K562 (cell line): ENCODE results near the gene OGDH. TPM values are rescaled to one million over a fixed set of nuclear protein-coding genes. Genes with fewer than 3 reads are reported as not detected.

ENCODE experiments used
- GTF2F1 ChIP-seq: IDR thresholded peaks from 2 replicates; pipeline ENCODE4 v1.6.1; 2011; ENCODE audit warnings: low read depth, low read length, improper control_type of control experiment
- ILK ChIP-seq: fragments of 450-650 bp; IDR thresholded peaks from 2 replicates; pipeline ENCODE4 v1.6.1; 2016; ENCODE audit warnings: missing genetic modification characterization, low read depth, mild to moderate bottlenecking, missing compliant biosample characterization, moderate library complexity, borderline replicate concordance
- MXI1 ChIP-seq: IDR thresholded peaks from 2 replicates; pipeline ENCODE4 v1.6.1; 2011; ENCODE audit warnings: low read depth, mild to moderate bottlenecking, improper control_type of control experiment, low read length
- RBBP5 ChIP-seq: fragments of 200-600 bp; sonication (generic); IDR thresholded peaks from 2 replicates; pipeline ENCODE4 v1.6.1; 2012; ENCODE audit warnings: borderline replicate concordance, mild to moderate bottlenecking, low read length, control low read depth, inconsistent platforms; ENCODE audit not compliant: insufficient read depth, poor library complexity, severe bottlenecking
- RBM15 ChIP-seq: fragments of 200-400 bp; formaldehyde crosslinking; IDR thresholded peaks from 2 replicates; pipeline ENCODE4 v1.6.1; 2018; ENCODE audit warnings: mild to moderate bottlenecking, low read length, moderate library complexity; ENCODE audit not compliant: insufficient read depth
- SIN3A ChIP-seq, 2 experiments: fragments of 150-350 bp in 1 of 2; IDR thresholded peaks; 2 replicates each; pipeline ENCODE4 v1.6.1; 2011 to 2016; ENCODE audit warnings: borderline replicate concordance in 2 of 2, low read depth in 2 of 2, low read length in 2 of 2, mild to moderate bottlenecking in 2 of 2, moderate library complexity in 2 of 2; ENCODE audit not compliant: control insufficient read depth in 1 of 2
- SLC30A9 ChIP-seq: fragments of 250-450 bp; sonication (Bioruptor Pico); IDR thresholded peaks from 2 replicates; pipeline ENCODE4 v1.8.0; 2022; ENCODE audit warnings: mild to moderate bottlenecking, moderate library complexity
- TEAD1 ChIP-seq, 2 experiments: fragments of 450-650 bp in 1 of 2; sonication (generic) in 1 of 2; formaldehyde crosslinking; IDR thresholded peaks; 2 replicates each; pipeline versions ENCODE4 v1.4.0 to v1.8.0; 2020 to 2022; ENCODE audit warnings: mild to moderate bottlenecking in 2 of 2, missing genetic modification reagents in 1 of 2
- ZNF184 ChIP-seq: sonication (generic); formaldehyde crosslinking; IDR thresholded peaks from 2 replicates; pipeline ENCODE4 v1.5.0; 2020; ENCODE audit warnings: missing genetic modification reagents
- ZNF41 ChIP-seq: fragments of 250-450 bp; sonication (Bioruptor Pico); conservative IDR thresholded peaks from 2 replicates; pipeline ENCODE4 v1.4.0; 2020; ENCODE audit warnings: mild to moderate bottlenecking
- polyA plus RNA-seq, 8 experiments: library from polyadenylated mRNA; depleted of rRNA in 4 of 8; stranded (reverse) in 5 of 8; unstranded in 3 of 8; fragments of >200 nt; fragmentation: Nextera tagmentation in 2 of 8; fragmentation: Illumina TruSeq in 1 of 8; extraction: Ambion mirVana in 2 of 8; extraction: Trizol in 1 of 8; gene quantifications; 2 replicates each; pipeline versions ENCODE4 v1.2.1 to v1.2.3, GENCODE V29; 2011 to 2014; ENCODE audit warnings: inconsistent platforms in 1 of 8, missing spikeins in 1 of 8
- total RNA-seq, 7 experiments: library from RNA; depleted of rRNA in 6 of 7; stranded (reverse); fragments of >200 nt in 6 of 7; fragmentation: Illumina TruSeq in 2 of 7; extraction: Trizol in 2 of 7; gene quantifications; 2 replicates each; pipeline versions ENCODE4 v1.2.1 to v1.2.3, GENCODE V29; 2011 to 2021; ENCODE audit warnings: low replicate concordance in 1 of 7
- TF ChIP-seq, protein P1 (sequence below), 2 experiments: fragments of 450-650 bp; IDR thresholded peaks; 2 replicates each; pipeline ENCODE4 v1.6.1; 2016; ENCODE audit warnings: mild to moderate bottlenecking in 2 of 2, borderline replicate concordance in 1 of 2, low read depth in 1 of 2, moderate library complexity in 1 of 2
- TF ChIP-seq, protein P2 (sequence below), 3 experiments: fragments of 200-800 bp in 1 of 3; fragments of 250-450 bp in 1 of 3; fragments of 450-650 bp in 1 of 3; sonication (Bioruptor Pico) in 1 of 3; sonication (Bioruptor generic) in 1 of 3; formaldehyde crosslinking in 1 of 3; IDR thresholded peaks; 2 replicates each; pipeline versions ENCODE4 v1.6.1 to v1.8.0; 2016 to 2022; ENCODE audit warnings: mild to moderate bottlenecking in 2 of 3, missing genetic modification characterization in 2 of 3, missing compliant biosample characterization in 1 of 3, moderate library complexity in 1 of 3
- TF ChIP-seq, protein P3 (sequence below): sonication (generic); formaldehyde crosslinking; IDR thresholded peaks from 2 replicates; pipeline ENCODE4 v1.8.0; 2022; ENCODE audit warnings: mild to moderate bottlenecking, missing genetic modification reagents

The OGDH gene
- total and polyA plus RNA-seq, 9 of the 15 experiments (the other 6 are each of a cell fraction or from before 2014, with no cell fraction given) = 3.1 to 80.3 (median 23.5) TPM

DNA sequence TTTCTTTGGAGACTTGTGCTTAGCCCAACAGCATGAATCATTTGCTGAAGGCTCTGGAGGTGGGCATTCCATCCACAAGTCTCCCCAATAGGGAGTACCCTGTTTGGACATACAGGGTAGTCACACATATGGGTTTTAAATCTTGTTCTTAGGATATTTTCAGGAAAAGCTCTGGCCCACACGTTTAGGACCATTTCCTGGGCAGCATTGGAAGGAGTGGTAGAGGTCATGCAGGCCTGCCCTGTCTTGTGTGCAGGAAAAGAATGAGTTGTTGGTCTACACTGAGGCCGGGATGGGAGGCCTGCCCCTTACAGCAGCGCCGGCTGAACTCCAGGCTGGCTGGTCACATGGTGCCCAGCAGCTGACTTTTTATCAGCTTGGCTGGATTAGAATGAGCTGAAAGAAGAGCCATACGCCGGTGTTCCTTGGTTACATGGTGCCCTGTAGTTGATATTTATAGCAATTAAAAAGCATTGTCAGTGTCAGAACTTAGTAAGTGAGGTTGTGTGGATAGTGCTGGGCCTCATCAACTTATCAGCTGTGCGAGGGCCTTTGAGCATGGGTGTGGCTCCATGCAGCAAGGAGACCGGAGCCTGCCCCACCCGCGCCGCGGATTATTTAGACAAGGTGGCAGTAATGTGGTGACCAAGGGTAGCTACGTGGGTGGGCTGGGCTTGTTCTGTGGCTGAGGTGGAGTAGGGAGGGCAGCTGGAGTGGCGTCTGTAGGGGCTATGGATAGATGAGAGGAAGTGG, 28.6 kb downstream of the OGDH start (continued):
- TF ChIP-seq, protein P1, sequence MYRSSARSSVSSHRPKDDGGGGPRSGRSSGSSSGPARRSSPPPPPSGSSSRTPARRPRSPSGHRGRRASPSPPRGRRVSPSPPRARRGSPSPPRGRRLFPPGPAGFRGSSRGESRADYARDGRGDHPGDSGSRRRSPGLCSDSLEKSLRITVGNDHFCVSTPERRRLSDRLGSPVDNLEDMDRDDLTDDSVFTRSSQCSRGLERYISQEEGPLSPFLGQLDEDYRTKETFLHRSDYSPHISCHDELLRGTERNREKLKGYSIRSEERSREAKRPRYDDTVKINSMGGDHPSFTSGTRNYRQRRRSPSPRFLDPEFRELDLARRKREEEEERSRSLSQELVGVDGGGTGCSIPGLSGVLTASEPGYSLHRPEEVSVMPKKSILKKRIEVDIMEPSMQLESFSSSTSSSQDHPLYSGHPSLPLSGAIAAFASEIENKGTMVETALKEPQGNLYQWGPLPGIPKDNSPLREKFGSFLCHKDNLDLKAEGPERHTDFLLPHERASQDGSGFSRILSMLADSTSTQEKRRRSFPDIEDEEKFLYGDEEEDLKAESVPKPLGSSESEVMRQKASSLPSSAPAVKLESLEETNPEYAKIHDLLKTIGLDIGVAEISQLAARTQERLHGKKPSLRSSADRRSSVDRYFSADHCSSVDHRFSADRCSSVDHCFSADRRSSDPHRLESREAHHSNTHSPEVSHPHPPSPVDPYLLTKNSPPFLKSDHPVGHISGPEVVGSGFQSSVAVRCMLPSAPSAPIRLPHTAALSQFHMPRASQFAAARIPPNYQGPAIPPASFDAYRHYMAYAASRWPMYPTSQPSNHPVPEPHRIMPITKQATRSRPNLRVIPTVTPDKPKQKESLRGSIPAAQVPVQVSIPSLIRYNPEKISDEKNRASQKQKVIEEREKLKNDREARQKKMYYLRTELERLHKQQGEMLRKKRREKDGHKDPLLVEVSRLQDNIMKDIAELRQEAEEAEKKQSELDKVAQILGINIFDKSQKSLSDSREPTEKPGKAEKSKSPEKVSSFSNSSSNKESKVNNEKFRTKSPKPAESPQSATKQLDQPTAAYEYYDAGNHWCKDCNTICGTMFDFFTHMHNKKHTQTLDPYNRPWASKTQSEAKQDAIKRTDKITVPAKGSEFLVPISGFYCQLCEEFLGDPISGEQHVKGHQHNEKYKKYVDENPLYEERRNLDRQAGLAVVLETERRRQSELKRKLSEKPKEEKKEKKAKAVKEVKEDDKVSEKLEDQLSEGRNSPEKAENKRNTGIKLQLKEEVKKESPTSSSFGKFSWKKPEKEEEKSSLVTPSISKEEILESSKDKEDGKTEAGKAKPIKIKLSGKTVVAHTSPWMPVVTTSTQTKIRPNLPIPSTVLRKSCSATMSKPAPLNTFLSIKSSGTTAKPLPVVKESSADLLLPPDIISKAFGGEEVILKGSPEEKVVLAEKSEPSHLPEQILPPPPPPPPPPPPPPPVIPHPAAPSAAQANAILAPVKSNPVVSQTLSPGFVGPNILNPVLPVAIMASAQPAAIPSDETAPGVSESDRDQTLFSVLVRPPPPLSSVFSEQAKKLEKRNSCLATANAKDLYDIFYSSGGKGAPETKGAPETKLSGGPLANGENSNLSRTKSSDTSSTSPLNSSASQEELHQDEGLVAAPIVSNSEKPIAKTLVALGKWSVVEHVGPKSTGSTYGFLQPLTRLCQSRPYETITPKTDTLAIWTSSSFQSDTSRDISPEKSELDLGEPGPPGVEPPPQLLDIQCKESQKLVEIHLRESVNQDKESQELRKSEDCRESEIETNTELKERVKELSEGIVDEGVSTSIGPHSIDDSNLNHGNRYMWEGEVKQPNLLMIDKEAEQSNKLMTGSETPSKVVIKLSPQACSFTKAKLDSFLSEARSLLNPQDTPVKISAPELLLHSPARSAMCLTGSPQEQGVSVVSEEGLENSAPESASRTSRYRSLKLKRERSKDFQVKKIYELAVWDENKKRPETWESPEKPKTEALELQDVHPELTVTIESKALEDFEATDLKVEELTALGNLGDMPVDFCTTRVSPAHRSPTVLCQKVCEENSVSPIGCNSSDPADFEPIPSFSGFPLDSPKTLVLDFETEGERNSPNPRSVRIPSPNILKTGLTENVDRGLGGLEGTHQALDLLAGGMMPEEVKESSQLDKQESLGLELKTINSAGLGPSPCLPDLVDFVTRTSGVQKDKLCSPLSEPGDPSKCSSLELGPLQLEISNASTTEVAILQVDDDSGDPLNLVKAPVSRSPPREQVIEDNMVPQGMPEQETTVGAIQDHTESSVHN (IDR thresholded peaks at IDR 0.05; ENCODE audit: borderline replicate concordance in 1 of 2, low read depth in 1 of 2) = no peak
- TF ChIP-seq ZNF184 (CRISPR knock-in tag) = no peak
- TF ChIP-seq GTF2F1 = no peak
- TF ChIP-seq SLC30A9 (CRISPR knock-in tag) = no peak
- TF ChIP-seq MXI1 = no peak
- TF ChIP-seq, protein P2, sequence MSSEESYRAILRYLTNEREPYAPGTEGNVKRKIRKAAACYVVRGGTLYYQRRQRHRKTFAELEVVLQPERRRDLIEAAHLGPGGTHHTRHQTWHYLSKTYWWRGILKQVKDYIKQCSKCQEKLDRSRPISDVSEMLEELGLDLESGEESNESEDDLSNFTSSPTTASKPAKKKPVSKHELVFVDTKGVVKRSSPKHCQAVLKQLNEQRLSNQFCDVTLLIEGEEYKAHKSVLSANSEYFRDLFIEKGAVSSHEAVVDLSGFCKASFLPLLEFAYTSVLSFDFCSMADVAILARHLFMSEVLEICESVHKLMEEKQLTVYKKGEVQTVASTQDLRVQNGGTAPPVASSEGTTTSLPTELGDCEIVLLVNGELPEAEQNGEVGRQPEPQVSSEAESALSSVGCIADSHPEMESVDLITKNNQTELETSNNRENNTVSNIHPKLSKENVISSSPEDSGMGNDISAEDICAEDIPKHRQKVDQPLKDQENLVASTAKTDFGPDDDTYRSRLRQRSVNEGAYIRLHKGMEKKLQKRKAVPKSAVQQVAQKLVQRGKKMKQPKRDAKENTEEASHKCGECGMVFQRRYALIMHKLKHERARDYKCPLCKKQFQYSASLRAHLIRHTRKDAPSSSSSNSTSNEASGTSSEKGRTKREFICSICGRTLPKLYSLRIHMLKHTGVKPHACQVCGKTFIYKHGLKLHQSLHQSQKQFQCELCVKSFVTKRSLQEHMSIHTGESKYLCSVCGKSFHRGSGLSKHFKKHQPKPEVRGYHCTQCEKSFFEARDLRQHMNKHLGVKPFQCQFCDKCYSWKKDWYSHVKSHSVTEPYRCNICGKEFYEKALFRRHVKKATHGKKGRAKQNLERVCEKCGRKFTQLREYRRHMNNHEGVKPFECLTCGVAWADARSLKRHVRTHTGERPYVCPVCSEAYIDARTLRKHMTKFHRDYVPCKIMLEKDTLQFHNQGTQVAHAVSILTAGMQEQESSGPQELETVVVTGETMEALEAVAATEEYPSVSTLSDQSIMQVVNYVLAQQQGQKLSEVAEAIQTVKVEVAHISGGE (CRISPR knock-in tag; IDR thresholded peaks at IDR 0.05) = no peak
- no peak for TF ChIP-seq RBM15
- TF ChIP-seq ZNF41 (CRISPR knock-in tag) = no peak
- no peak for TF ChIP-seq ILK (tag)
- TF ChIP-seq TEAD1 (CRISPR knock-in tag; IDR thresholded peaks at IDR 0.05) = no peak
- peak; percentile 72 to 86; a peak in 2 of 4 replicates for TF ChIP-seq SIN3A (IDR thresholded peaks at IDR 0.05; ENCODE audit: borderline replicate concordance in 2 of 2, control insufficient read depth in 1 of 2, low read depth in 2 of 2, low read length in 2 of 2)
- TF ChIP-seq, protein P3, sequence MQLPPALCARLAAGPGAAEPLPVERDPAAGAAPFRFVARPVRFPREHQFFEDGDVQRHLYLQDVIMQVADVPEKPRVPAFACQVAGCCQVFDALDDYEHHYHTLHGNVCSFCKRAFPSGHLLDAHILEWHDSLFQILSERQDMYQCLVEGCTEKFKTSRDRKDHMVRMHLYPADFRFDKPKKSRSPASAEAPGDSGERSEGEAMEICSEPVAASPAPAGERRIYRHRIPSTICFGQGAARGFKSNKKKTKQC (CRISPR knock-in tag) = no peak
- TF ChIP-seq RBBP5 = no peak
